ENCODE results near the gene NIPBL.
"Not testable (repeated sequence)": the region's sequence is repeated elsewhere in the genome, so short reads cannot be mapped to it uniquely, and the experiment has no call there.

The NIPBL gene

DNA sequence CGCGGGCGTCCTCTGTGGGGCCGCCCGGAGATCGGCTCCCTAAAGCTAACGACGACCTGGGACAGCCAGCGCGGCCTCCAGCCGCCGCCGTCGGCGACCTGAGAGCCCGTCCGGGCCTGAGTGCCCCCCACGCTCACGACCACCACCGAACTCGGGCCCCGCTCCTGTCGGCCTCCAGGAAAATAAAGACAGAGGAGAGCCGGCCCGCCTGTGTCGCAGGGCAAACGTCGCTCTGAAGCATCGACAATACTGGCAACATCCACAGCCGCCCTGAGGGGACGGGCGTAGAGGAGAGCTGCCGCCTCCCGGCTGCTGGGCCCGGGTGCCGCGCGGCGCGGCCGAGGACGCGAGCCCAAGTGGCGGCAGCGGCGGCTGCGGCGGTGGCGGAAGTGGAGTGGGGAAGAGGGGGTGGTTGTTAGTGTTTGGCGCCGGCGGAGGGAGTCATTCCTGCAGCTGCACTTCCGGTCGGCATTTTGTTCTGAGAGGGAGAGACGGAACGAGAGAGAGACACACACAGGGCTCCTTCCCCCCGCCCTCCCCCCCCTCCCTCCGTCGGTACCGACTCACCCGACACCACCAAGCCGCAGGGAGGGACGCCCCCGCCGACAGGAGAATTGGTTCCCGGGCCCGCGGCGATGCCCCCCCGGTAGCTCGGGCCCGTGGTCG lies at the start of gene NIPBL:
TSS of gene NIPBL (plus strand) at position 471 of the 666 bp plus-strand sequence. CDS start 76,928 bp downstream, outside the sequence.
- DNase-seq, result peak; percentile 96 to 97

GRCh38 chr5:36832274-36832673 lies 44.3 kb upstream of the NIPBL start:
- DNase-seq, result no peak

- DNase-seq, result peak; percentile 59 to 60
Observed at GRCh38 chr5:36836831-36837230, 39.7 kb upstream of the NIPBL start.

DNA sequence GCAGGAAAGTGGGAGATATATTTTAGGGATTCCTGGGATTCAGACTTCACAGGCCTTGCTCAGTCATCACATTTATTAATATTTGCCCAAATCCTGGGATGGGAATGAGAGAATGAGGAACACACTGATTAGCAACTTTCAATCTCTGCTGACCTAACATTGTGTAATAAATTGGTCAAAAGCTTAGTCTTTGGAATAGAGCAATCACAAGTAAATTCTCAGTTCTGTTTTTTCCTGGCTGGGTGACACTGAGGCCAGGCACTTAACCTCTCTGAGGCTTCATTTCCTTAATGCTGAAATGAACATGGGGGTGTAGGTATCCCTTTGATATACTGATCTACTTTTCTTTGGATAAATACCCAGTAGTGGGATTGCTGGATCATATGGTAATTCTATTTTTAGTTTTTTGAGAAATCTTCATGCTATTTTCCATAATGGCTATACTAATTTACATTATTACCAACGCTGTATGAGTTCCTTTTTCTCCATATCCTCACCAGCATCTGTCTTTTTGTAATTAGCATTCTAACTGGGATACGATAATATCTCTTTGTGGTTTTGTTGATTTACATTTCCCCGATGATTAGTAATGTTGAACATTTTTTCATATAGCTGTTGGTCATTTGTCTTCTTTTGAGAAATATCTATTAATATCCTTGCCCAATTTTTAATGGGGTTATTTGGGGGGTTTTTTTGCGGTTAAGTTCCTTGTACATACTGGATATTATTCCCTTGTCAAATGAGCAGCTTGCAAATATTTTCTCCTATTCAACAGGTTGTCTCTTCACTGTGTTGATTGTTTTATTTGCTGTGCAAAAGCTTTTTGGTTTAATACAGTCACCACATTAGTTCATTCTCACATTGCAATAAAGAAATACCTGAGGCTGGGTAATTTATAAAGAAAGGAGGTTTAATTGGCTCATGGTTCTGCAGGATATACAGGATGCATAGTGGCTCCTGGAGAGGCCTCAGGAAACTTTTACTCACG lies 36.8 kb upstream of the NIPBL start:
- DNase-seq, result peak in 1 of 2 experiments; percentile 3

GRCh38 chr5:36841677-36842076 lies 34.9 kb upstream of the NIPBL start:
- peak in 1 of 2 experiments; percentile 25 for DNase-seq

- peak; percentile 42 to 74 for DNase-seq
Observed at GRCh38 chr5:36842087-36842486, 34.5 kb upstream of the NIPBL start.

- no peak for DNase-seq
Observed at GRCh38 chr5:36844305-36844704, 32.3 kb upstream of the NIPBL start.

DNA sequence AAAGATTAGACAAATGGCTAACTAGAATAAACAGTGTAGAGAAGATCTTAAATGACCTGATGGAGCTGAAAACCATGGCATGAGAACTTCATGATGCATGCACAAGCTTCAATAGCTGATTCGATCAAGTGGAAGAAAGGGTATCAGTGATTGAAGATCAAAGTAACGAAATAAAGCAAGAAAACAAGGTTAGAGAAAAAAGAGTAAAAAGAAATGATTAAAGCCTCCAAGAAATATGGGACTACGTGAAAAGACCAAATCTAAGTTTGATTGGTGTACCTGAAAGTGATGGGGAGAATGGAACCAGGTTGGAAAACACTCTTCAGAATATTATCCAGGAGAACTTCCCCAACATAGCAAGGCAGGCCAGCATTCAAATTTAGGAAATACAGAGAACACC lies 28.0 kb upstream of the NIPBL start:
- DNase-seq, result not testable (repeated sequence)

DNA sequence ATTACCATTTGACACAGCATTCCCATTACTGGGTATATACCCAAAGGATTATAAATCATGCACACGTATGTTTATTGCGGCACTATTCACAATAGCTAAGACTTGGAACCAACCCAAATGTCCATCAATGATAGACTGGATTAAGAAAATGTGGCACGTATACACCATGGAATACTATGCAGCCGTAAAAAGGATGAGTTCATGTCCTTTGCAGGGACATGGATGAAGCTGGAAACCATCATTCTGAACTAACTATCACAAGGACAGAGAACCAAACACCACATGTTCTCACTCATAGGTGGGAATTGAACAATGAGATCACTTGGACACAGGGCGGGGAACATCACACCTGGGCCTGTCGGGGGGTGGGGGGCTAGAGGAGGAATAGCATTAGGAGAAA lies 23.7 kb upstream of the NIPBL start:
- not testable (repeated sequence) for DNase-seq

DNA sequence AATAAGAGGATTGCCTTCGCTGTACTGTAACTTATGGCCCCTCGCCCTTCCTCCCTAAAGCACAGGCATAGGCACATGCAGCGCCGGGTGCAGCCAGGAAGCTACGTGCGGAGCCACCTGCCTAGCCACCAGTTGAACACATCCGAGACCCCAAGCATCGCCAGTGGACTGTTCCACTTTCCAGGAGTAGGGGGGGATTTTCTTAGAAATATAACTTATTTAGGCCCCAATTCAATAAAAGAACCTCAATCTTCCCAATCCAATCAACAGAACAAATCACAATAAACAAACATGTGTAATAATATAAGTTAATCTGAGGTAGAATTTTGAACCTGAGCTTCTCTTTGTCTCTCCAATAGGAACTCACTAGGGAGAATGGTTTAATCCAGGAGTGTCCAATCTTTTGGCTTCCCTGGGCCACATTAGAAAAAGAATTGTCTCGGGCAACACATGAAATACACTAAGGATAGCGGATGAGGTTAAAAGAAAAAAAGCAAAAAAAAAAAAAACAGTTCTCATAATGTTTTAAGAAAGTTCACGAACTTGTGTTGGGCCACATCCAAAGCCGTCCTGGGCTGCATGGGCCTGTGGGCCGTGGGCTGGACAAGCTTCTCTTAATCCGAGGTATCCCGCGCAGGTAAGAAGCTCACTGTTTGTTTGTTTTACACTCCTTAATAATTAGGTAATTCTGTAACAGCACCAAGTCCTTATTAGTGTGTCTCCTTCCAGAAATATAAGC lies 22.0 kb upstream of the NIPBL start:
- no peak for DNase-seq

GRCh38 chr5:36855141-36855495 lies 21.5 kb upstream of the NIPBL start:
- no peak for DNase-seq

DNA sequence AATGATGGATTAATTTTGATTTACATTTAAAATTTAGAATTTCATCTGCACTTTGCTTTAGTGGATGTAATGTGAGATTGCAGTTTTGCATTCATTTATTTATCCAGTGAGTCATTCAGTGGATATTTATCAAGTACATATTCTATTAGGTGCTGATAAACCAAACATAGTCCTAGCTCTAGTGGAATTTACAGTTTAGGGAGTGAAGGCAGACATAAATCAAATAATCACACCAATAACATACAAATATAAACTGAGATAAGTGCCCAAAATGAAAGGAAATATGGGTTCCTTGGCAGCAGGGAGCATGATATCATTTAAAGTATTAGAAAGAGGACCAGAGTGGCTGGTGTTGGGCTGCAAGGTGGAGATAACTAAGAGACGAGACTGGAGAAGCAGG lies 14.7 kb upstream of the NIPBL start:
- DNase-seq, result no peak

DNA sequence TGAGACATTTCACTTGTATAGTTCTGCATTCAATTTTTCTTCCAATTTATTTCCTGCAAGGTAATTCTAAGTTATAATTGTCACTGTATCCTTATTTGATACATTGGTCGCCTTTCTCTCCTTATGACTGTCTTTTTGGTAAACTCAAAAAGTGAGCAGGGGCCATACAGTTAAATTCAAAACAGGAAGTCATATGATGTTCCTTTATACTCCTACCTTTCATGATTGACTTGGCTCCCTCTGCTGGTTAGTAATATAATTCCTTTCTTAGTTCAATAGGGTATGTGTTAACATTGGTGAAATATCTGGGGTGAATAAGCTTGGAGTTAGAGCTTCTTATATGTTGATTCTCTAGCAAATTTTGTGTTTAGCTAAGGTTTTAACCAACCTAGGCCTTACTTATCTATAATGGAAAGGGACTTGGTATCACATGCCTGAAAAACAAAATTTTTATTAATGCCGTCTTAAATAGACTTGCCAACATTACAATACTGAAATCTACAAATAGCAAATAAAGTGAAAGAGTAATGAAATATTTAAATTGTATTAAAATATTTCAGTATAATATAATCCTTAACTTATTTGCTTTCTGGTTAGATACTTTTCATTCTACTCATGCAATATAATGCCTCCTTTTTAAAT lies 6.0 kb upstream of the NIPBL start:
- DNase-seq, result peak; percentile 91 to 97

DNA sequence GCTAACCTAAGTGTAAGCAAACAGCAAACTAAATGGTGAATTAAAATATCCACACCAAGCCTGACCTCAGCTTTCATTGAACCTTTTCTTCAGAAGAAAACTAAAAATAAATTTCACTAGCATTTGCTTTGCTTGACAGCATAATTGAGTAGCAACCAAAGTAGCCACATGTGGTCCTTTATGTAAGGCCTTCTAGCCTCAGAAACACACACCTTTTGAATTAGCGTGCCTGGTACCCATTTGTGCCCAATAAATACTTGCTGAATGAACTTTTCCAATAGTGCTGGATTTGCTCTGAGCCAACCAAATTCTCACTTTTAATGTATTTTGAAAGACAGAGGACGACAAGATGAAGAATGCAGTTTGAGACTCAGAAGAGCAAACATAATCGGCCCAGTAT lies 2.1 kb upstream of the NIPBL start:
- DNase-seq, result no peak

DNA sequence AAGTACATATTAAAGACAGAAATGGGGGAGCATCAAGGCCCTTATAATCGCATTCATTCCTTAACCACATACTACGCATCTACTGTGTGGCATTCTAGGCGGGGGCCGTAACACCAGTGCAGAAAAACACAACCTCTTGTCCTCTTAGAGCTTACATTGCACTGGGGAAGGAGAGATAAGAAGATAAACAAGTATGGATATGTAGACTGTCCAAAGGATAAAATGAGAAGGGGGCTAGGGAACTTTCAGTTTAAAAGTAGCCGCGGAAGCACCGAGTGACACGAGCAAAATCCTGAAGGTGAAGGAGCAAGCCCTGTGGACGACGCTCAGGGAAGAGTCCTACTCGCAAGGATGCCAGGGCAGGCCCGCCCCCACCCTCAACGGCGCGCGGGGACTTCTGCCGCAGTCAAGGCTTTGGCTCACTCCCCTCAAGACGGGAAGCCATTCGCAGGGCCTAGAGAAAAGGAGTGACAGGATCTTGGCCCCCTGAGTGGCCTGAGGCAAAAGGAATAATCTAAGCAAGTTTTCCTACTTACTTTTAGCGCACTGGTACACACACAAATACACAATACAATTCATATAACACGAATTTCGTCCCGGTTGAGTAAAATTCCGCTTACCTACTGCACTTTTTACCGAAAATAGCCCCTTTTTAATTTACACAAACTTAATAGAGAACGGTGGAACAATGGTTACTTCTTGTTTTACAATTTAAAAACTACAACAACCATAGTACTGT lies 1.3 kb upstream of the NIPBL start:
- DNase-seq, result peak; percentile 50 to 56

DNA sequence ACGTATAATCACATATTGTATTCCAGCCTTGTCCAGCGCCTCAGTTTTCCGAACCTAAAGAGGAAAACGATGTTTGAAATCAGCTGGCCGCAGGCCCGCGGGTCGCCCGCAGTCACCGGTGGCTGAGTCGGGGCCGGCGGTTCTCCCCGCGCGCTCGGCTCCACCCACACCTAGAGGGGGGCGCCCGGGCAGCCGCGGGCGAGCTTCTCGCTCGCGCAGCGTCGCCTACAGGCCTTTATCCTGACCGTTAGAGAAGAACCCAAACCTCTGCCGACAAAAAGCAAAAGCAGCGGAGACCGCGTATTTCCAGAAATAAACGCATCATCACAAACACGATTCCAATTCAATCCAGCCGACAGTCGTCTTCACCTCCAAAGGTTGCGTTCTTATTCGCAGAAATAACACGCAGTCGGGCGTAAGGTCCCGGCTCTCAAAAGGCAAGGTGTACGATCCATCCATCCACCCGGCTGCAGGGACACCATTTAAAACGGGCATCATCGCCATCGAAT lies 725 bp upstream of the NIPBL start:
- peak; percentile 45 to 53 for DNase-seq

DNA sequence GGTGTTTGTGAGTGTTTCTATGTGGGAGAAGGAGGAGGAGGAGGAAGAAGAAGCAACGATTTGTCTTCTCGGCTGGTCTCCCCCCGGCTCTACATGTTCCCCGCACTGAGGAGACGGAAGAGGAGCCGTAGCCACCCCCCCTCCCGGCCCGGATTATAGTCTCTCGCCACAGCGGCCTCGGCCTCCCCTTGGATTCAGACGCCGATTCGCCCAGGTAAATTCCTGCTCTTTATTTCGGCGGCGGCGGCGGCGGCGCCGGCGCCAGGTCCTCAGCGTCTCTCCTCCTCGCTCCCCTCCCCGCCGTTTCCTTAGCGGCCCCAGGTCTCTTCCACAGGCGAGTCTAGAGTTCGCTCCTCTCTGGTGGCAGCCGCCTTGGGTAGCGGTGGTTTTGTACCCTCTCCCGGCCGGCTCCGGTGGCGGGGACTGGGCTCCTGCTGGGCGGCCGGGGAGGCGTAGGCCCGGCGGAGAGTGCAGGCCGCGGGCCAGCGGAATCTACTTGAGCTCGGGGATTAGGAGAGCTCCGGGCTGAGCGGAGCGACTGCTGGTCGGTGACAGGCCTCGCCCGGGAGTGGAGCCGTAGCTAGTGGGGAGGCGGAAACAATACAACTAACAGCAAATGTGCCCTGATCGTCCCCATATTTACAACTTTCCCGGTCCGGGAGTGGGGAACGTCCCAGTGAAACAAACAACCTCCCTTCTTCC lies 547 bp downstream of the NIPBL start:
- DNase-seq, result peak; percentile 54 to 58

DNA sequence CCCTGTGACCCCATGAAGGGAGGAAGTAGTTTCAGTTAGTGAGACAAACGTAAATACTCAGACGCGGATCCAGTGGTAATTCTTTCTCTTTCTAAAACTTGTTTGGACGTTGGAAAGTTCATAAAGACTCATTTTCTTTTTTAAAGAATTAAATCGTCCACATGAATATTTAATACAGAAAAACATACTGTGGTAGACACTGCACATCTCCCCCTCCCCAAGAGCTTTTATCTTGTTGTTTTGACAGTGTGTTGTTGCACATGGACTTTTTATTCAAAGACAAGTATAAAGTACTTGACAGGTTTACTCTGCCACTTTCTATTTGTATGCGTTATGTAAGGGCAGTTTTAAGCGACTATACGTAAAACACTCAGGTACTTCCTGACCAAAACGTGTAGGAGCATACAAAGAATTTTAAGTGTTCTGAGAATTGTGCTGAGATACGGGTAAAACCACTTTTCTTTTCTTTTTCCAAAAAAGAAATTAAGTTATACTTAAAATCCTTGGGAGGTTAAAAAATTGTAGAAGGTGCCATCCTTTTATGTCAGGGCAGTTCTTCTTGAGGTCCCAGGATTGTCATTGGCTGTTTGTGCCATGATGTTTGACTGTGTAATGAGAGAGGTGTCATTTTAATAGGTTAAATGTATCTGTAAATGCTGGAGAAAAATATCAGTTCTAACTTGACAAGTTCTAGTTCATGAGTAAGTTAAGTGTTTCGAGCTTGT lies 1.3 kb downstream of the NIPBL start:
- DNase-seq, result peak; percentile 38 to 55

- DNase-seq, result no peak
Observed at GRCh38 chr5:36878392-36879082, 2.0 kb downstream of the NIPBL start.
